ENCODE results near the gene OSBPL2.

Gene OSBPL2

GRCh38 chr20:62235001-62235776 is 3.1 kb upstream of the OSBPL2 start:
- Histone ChIP-seq H3K9ac (ENCODE audit: low read depth, low read length) (no peak overlapping the region), H3K4me3 (ENCODE audit: low read depth in 1 of 2, low read length in 2 of 2) (no peak overlapping the region), H3K4me1 (ENCODE audit: insufficient read depth, low read length) (peaks cover 24% of the 10 kb centered on the region), H4K20me1 (ENCODE audit: insufficient read depth, low read length) (peaks cover 20% of the 10 kb centered on the region), H3K79me2 (ENCODE audit: insufficient read depth, low read length) (peaks cover 15% of the 10 kb centered on the region), H3K36me3 (ENCODE audit: insufficient read depth, low read length) (0 out of 2 replicates have a peak, but pooled peaks cover 3% of the 10 kb centered on the region), H3K27ac (ENCODE audit: low read length) (no peak overlapping the region), H3K27me3 (ENCODE audit: insufficient read depth, low read length, poor library complexity) (no peaks in the 10 kb centered on the region), H3K9me3 (ENCODE audit: insufficient read depth, low read length, severe bottlenecking) (no peaks in the 10 kb centered on the region), H3K4me2 (ENCODE audit: insufficient read depth, low read length) (no peak overlapping the region), H2AFZ (ENCODE audit: low read depth, low read length) (no peak overlapping the region)
- DNase-seq (no peak), ATAC-seq (ENCODE audit: insufficient read depth, low read depth) (no peak)
- TF ChIP-seq EZH2 (IDR thresholded peaks at IDR 0.05; ENCODE audit: borderline replicate concordance, low read depth, low read length, severe bottlenecking) = no peak
- no peak for TF ChIP-seq CTCF (IDR thresholded peaks at IDR 0.05; ENCODE audit: borderline replicate concordance, extremely low read depth, low read length, poor library complexity, severe bottlenecking)

GRCh38 chr20:62235777-62236157 is 2.6 kb upstream of the OSBPL2 start:
- TF ChIP-seq CTCF (IDR thresholded peaks at IDR 0.05; ENCODE audit: borderline replicate concordance, extremely low read depth, low read length, poor library complexity, severe bottlenecking) (no peak), EZH2 (IDR thresholded peaks at IDR 0.05; ENCODE audit: borderline replicate concordance, low read depth, low read length, severe bottlenecking) (no peak)
- DNase-seq (no peak), ATAC-seq (ENCODE audit: insufficient read depth, low read depth) (no peak)
- Histone ChIP-seq H3K4me3 (ENCODE audit: low read depth in 1 of 2, low read length in 2 of 2) (no peak overlapping the region), H3K36me3 (ENCODE audit: insufficient read depth, low read length) (0 out of 2 replicates have a peak, but pooled peaks cover 6% of the 10 kb centered on the region), H3K9ac (ENCODE audit: low read depth, low read length) (no peak overlapping the region), H3K27me3 (ENCODE audit: insufficient read depth, low read length, poor library complexity) (no peaks in the 10 kb centered on the region), H3K9me3 (ENCODE audit: insufficient read depth, low read length, severe bottlenecking) (no peaks in the 10 kb centered on the region), H3K79me2 (ENCODE audit: insufficient read depth, low read length) (peaks cover 21% of the 10 kb centered on the region), H3K4me1 (ENCODE audit: insufficient read depth, low read length) (peaks cover 30% of the 10 kb centered on the region), H4K20me1 (ENCODE audit: insufficient read depth, low read length) (peaks cover 25% of the 10 kb centered on the region), H3K27ac (ENCODE audit: low read length) (no peak overlapping the region), H2AFZ (ENCODE audit: low read depth, low read length) (no peak overlapping the region), H3K4me2 (ENCODE audit: insufficient read depth, low read length) (no peak overlapping the region)

- DNase-seq (no peak), ATAC-seq (ENCODE audit: insufficient read depth, low read depth) (no peak)
- Histone ChIP-seq H3K27me3 (ENCODE audit: insufficient read depth, low read length, poor library complexity) (no peaks in the 10 kb centered on the region), H3K4me2 (ENCODE audit: insufficient read depth, low read length) (no peak overlapping the region), H3K9me3 (ENCODE audit: insufficient read depth, low read length, severe bottlenecking) (no peaks in the 10 kb centered on the region), H3K9ac (ENCODE audit: low read depth, low read length) (no peak overlapping the region), H3K27ac (ENCODE audit: low read length) (no peak overlapping the region), H3K4me1 (ENCODE audit: insufficient read depth, low read length) (peaks cover 31% of the 10 kb centered on the region), H3K4me3 (ENCODE audit: low read depth in 1 of 2, low read length in 2 of 2) (no peak overlapping the region), H3K79me2 (ENCODE audit: insufficient read depth, low read length) (peaks cover 25% of the 10 kb centered on the region), H3K36me3 (ENCODE audit: insufficient read depth, low read length) (0 out of 2 replicates have a peak, but pooled peaks cover 7% of the 10 kb centered on the region), H4K20me1 (ENCODE audit: insufficient read depth, low read length) (peaks cover 24% of the 10 kb centered on the region), H2AFZ (ENCODE audit: low read depth, low read length) (no peak overlapping the region)
- no peak for TF ChIP-seq EZH2 (IDR thresholded peaks at IDR 0.05; ENCODE audit: borderline replicate concordance, low read depth, low read length, severe bottlenecking)
- no peak for TF ChIP-seq CTCF (IDR thresholded peaks at IDR 0.05; ENCODE audit: borderline replicate concordance, extremely low read depth, low read length, poor library complexity, severe bottlenecking)
Measured at GRCh38 chr20:62236200-62236599, 2.1 kb upstream of the OSBPL2 start.

All from DND-41 (cell line).